Measurements from ENCODE around the gene MTG2. TPM values are rescaled to one million over a fixed set of nuclear protein-coding genes. Genes with fewer than 3 reads are reported as not detected.

MTG2 gene
- total and polyA plus RNA-seq, 2 of the 13 experiments (the other 11 are each of a cell fraction or from before 2014, with no cell fraction given) = 20.4 to 37.8 TPM

- TF ChIP-seq ZNF788 (CRISPR knock-in tag; IDR thresholded peaks at IDR 0.05; ENCODE audit: borderline replicate concordance) = peak; percentile 45; the same call in 1 of the 2 replicates
- TF ChIP-seq ZNF879 (CRISPR knock-in tag; IDR thresholded peaks at IDR 0.05) = no peak
- no peak for TF ChIP-seq ZNF280B (CRISPR knock-in tag; IDR thresholded peaks at IDR 0.05; ENCODE audit: borderline replicate concordance)
- TF ChIP-seq SIN3B (IDR thresholded peaks at IDR 0.05; ENCODE audit: low read length) = no peak
- TF ChIP-seq SRSF1 (optimal IDR thresholded peaks at IDR 0.05; ENCODE audit: low read depth, low read length) = no peak
- TF ChIP-seq SPEN (CRISPR knock-in tag; IDR thresholded peaks at IDR 0.05; ENCODE audit: low read depth) = no peak; the same call in 1 of the 2 replicates
- TF ChIP-seq ZNF615 (CRISPR knock-in tag; IDR thresholded peaks at IDR 0.05; ENCODE audit: borderline replicate concordance) = no peak
- no peak for TF ChIP-seq ATF4 (CRISPR knock-in tag; IDR thresholded peaks at IDR 0.05)
- no peak for TF ChIP-seq PRPF4 (IDR thresholded peaks at IDR 0.05; ENCODE audit: low read depth, low read length, poor library complexity, severe bottlenecking)
- no peak for TF ChIP-seq ATF5 (CRISPR knock-in tag; IDR thresholded peaks at IDR 0.05; ENCODE audit: low read depth)
- no peak for TF ChIP-seq ZNF180 (CRISPR knock-in tag; IDR thresholded peaks at IDR 0.05; ENCODE audit: borderline replicate concordance, low read depth)
- TF ChIP-seq NBN (conservative IDR thresholded peaks at IDR 0.05) = no peak
- TF ChIP-seq YEATS2 (CRISPR knock-in tag; IDR thresholded peaks at IDR 0.05; ENCODE audit: borderline replicate concordance) = 0 out of 2 replicates have a peak, but pooled peaks have one; percentile 37
- no peak for TF ChIP-seq HDAC6 (IDR thresholded peaks at IDR 0.05; ENCODE audit: low read depth, low read length)
- TF ChIP-seq FOXA3 (CRISPR knock-in tag; IDR thresholded peaks at IDR 0.05) = no peak
- TF ChIP-seq RBFOX2 (IDR thresholded peaks at IDR 0.05; ENCODE audit: low read depth, low read length) = no peak
- no peak for TF ChIP-seq NR1H2 (CRISPR knock-in tag; IDR thresholded peaks at IDR 0.05; ENCODE audit: borderline replicate concordance, low read depth)
- TF ChIP-seq NFKBIZ (CRISPR knock-in tag; IDR thresholded peaks at IDR 0.05) = no peak
Observed at GRCh38 chr20:62208795-62209755, 26.2 kb downstream of the MTG2 start (continued).

Data from HepG2 (cell line).